Spleen (tissue), 7 donors: Measurements from ENCODE around the gene AGXT2.

Experiments used
- CTCF ChIP-seq, 11 experiments: fragments of 200-600 bp in 7 of 11; fragments of 450-650 bp in 4 of 11; sonication (generic) in 4 of 11; IDR thresholded peaks in 8 of 11; conservative IDR thresholded peaks in 3 of 11; 1 replicate in 7 of 11; 2 replicates in 4 of 11; pipeline versions ENCODE4 v1.4.0 to v1.8.0; 2016 to 2021; ENCODE audit warnings: antibody characterized with exemption in 11 of 11, inconsistent platforms in 4 of 11, mild to moderate bottlenecking in 1 of 11
- POLR2A ChIP-seq, 3 donors: fragments of 450-650 bp; IDR thresholded peaks; one replicate each; pipeline ENCODE4 v1.5.1; 2017; ENCODE audit warnings: antibody characterized with exemption in 3 of 3, mild to moderate bottlenecking in 1 of 3
- donor health status: DM: no; HTN: no; CAD: no; lungs with moderate emphysema.
- donor health status: DM: no; HTN: no; CAD: no.
- donor health status: DM: no; HTN: no; CAD: no.

GRCh38 chr5:34959323-34959722, 88.4 kb downstream of the AGXT2 start:
- TF ChIP-seq CTCF (IDR thresholded peaks at IDR 0.05 in 8 of 11, conservative IDR thresholded peaks at IDR 0.05 in 3 of 11), result no peak
- no peak for TF ChIP-seq POLR2A (IDR thresholded peaks at IDR 0.05)
